NAMALWA (cell line): ENCODE data around the gene TCFL5.

Experiments used
- DNase-seq: peaks from one replicate; pipeline ENCODE4 v3.0.0-alpha.2; 2015; ENCODE audit warnings: low spot score

TCFL5 gene

DNA sequence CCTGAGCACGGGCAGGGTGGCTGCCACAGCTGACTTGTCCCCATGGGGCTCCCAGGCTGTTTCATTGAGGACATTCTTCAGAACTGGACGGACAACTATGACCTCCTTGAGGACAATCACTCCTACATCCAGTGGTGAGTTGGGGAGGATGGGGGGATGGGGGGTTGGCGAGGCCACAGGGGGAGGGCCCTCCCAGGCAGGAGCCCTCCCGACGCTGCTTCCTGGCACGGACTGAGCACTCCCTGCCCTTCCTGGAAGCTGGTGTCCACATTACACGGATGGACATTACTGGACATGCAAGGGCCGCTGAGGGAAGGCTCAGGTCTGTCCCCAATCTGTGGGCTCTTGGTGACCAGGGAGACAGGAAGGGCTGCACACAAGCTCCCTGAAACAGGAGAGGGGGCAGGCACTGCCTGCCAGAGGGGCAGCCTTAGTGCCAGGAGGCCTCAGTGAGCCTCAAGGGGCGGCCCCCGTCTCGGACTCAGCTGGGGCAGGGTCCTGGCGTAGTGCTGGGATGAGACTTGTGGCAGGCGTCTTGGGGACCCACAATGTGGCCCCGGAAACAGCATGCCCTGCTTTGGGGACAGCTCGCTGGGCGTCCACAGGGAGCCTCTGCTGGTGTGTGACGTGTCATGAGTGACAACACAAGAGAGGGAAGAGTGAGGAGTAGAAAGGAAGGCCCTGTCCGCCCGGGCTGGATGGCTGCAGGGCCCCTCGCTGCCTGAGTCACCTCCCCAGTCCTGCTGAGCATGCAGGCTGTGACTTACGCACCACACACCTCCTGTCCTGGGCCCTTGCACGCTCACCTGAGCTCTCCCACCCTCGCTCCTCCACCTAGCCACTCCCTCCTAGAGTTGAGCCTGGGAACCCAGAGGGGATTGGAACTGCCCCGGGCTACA, 51.8 kb downstream of the TCFL5 start:
- no peak for DNase-seq

DNA sequence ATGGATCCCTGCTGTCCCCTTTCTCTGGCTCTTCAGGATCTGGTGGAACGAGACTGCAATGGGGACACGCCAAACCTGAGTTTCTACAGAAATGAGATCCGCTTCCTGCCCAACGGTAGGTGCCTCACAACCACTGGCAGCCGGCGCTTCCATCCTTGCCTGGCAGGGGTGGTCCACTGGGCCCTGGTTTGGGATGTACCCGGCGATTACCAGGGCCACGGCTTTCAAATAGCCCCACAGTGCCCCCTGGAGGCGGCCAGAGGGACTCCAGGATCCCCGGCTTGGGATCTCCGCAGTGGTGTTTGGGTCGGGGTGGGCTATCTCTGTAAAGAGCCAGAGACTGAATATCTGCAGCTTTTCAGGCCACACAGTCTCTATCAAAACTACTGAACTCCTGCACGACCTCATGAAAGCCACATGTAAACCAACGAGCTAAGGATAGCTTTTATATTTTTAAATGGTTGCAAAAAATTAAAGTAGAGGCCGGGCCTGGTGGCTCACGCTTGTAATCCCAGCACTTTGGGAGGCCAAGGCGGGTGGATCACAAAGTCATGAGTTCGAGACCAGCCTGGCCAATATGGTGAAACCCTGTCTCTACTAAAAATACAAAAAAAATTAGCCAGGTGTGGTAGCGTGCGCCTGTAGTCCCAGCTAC, 53.3 kb downstream of the TCFL5 start:
- peak; percentile 78 for DNase-seq

DNA sequence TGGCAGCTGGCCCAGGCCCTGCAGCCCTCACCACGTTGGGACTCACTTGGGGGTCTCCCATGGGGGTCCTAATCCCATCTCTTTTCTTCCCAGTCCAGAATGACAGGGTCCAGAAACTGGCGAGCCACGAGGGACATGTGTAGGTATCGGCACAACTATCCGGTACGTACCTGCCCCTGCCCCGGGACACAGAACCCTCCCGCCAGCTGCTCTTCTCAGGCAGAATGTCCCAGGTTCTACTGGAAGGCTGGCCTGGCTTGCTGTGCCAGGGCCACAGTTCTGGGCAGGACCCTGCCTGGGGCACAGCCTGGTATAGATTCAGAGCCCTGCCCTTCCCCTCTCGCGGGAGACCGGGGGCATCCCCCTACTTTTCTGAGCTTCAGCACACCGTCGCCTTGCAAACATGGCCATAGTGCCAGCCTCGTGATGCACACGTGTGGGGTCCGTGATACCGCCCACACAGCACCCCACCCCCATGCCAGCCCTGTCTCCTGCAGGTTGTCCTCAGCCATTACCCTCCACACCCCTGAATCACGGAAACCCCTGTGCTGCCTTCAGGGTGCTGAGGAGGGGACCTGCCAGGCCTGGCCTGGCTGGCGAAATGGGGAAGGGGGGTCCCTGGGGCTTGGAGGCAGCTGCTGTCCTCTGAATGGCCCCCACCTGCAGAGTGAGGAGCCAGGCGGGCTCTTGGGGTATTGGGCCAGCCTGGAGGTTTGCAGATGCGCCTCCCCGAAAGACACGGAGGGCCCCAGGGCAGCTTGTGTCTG, 54.0 kb downstream of the TCFL5 start:
- DNase-seq = no peak

DNA sequence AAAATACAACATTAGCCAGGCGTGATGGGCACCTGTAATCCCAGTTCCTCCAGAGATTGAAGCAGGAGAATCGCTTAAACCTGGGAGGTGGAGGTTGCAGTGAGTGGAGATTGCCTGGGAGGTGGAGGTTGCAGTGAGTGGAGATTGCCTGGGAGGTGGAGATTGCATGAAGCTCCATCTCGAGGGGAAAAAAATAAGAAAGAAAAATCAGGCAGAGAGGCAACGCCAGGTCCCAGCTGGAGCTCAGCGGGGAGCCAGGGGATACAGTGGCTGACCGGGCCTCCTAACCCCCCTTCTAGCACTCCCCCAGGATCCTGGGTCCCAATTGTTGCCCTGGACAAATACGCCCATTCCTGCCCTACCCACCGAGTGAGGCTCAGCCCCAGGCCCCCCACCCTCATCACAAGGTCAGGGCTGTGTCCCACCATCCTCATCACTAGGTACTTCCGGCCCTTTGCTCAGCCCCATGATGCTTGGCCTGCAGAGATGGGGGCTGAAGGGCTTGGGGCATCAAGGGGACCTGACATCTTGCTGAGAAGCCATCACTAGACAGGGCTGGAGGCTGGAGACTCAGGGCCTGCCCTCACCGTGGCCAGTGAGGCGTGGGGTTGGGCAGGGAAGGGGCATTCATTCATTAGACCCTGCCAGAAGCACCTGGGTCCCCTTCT, 55.1 kb downstream of the TCFL5 start:
- no peak for DNase-seq

DNA sequence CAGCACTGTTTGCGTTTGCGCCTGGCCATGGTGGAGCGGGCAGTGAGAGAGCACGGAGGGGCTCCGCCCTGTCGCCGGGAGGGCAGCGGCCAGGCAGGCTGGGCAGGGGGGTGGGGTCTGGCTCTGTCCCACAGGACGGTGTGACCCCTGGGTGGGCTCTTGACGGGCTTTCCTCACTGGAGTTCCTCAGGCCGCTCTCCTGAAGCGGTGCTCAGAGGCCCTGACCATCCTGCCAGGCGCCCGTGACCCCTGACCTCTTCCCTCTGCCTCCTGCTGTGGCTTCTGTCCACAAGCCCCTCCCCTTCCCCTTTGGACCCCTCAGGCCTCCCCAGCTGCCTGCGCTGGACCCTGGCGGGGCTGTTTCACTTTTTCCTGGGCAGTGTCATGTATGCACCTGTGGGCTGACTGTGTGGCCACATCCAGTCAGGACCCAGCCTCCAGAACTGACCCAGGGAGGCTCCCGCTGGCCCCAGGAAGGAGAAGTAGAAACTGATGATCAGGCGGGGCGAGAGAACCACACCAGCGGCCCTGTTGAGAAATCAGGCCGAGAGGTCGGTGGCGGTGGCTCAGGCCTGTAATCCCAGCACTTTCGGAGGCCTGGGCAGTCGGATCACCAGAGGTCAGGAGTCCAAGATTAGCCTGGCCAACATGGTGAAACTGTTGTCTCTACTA, 55.8 kb downstream of the TCFL5 start:
- no peak for DNase-seq

DNA sequence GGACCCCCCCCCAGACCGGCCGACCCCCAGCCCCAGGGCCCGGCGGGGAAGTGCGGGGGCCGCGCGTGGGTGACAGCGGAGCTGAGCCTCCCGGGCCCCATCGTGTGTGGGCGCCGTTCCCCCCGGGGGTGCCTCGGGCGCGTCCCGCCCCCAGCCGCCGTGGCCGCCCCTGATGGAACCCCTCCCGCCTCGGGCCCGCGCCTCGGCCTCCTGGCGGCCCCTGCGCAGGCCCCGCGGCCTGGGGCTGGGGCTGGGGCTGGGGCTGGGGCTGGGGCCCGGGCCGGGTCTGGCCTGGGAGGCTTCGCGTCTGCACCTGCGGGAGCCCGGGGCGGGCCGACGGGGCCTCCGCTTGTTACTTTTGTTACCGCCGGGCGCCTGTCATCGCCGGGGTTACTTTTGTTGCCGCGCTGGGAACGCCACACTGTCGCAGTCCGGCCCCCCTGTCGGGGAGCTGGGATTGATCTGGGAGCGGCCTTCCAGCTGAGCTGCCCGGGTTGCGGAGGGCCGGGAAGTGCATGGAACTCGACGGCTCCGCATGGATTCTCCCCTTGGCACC, 56.4 kb downstream of the TCFL5 start:
- DNase-seq = peak; percentile 60

DNA sequence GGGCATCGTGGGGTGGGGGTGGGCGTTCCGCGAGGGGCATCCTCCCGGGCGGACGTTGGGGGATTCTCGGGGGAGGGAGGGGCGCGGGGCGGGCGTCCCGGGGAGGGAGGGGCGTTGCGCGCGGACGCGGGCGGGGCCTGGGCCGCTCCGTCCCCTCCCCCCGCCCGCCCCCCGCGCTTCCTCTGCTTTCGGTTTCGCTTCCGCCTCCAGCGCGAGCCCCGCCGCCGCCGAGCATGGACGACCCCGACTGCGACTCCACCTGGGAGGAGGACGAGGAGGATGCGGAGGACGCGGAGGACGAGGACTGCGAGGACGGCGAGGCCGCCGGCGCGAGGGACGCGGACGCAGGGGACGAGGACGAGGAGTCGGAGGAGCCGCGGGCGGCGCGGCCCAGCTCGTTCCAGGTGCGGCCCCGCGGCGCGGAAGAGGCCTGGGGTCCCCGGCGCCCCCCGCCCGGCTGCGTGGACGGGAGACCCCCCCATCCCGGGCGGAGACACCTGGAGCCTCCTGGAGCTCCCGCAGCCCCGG, 56.9 kb downstream of the TCFL5 start, which contains the start of gene OGFR:
Gene OGFR, plus strand, starts transcription at position 209 of the 528 bp plus-strand sequence. Its CDS starts 25 bp downstream, at position 234.
- peak; percentile 81 for DNase-seq

DNA sequence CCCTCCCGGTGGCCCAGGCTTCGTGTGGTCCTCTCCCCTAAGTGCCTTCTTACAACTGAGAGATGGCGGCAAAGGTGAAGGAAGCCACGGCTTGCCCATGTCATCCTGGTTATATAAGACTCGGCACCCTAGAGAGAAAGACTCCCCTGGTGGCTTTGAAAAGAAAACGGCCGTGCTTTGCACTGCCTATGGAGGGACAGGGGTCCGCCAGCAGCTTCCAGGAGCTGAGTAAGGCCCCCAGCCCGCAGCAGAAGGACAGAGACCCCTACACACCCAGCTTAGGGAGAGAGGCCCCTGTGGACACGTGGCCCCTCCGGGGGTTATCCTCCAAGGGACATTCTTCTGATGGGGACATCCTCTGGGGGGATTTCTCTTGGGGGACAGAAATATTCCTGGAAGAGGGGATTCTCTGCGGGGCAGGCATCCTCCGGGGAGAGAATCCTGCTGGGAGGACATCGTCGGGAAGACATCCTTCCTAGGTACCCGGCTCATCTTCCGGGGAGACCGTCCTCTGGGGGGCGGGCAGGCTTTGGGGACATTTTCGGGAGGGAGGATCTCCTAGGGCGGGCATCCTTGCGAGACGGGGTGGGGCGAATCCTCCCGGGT, 57.5 kb downstream of the TCFL5 start:
- DNase-seq = peak; percentile 60

DNA sequence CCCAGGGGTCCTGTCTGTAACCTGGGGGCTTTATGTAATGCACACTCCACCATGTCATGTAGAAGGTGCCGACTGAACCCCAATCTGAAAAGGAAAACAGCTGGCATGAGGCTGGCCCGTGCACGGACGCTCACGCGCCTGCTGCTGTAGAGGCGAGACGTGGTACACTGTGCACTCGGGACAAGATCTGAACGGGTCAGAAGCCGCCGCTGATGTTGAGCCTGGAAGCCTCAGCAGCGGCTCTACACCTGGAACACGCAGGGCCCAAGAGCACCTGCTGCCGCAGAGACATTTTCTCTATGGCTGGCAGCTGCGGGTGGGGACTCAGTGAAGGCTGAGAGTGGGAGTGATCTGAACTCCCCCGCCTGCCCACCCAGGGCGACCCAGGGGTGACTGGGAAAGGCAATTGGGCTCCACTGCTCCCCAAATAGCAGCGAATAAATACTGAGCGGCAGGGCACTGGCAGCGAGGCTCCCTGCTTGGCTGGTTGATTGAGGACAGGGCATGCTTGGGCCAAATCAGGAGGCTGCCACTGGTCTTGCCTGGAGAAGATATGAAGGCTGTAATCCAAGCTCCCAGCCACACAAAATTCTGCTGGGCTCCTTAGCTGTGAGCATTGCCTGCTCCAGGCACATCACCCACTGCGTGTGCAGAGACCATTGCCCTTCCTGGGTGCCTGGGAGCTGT, 59.5 kb downstream of the TCFL5 start:
- DNase-seq = no peak

DNA sequence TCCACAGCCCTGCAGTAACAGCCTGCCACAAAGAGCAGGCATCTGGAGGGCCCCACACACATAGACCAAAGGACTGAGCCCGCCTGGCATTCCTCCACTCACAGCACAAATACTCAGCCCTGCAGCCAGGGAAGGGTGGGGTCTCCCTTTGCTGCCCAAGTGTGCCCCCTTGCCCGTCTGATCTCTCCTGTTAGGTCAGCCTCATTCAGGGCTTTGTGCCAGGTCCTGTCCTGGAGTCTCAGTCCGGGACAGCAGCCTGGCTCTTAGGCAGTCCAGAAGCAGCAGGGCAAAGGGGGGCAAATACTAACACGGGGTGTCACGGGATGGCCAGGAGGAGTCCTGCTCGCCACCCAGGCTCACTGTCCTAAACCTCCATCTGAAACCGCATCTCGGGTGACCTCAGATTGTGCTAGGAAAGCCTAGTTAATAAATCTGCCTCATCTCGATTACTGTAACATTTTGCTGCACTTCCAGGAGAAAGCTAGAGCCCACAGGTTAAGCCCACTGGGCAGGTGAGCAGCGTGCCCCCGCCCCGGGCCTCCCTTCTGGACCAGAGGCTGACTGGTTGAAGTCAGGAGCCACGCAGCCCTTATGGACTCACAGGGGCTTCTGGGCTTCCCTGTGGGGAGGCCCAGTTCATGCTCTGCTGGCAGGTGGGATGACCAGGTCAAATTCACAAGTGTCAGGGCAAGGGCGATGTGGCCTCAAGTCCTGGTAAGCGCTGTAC, 60.2 kb downstream of the TCFL5 start:
- no peak for DNase-seq

DNA sequence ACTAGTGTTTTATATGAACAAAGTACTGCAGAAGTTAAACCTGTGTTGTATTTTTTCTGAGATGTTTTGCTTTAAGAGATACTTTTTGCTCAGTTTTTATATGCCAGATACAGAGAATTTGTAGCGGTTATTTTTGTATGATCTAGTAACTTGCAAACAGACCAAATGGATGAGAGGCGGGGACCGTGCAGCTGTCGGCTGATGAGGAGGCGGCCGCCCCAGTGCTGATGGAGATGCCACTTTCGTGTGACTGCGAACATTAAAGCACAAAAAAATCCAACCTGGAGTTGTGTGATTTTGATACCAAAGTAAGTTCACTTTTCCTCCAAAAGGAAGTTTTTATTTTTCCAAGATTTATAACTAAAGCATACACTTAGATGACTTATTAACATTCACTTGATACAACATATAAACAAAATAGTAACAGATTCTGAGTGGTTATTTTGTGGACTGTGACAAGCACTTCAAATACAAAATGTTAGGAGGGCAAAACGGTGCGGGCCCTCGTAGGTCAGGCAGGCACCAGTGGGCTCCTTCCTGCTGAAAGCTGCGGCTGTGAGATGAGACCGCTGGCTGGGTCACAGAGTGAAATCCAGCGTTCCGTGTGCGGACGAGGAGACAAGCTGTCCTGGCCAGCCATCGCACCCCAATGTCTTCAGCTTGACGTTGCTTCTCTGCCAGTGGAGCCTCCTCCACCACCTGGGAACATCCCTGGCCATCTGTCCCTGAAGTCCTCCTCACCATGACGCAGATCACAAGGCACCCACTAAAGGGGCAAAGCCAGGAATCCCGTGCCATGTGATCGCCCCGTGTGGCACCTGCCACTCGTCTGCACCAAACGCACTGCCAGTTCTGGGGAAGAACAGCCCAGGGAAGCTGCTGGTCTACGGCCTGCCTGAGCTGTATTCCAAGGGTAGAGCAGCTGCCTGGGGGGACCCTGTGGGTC, 61.0 kb downstream of the TCFL5 start:
- DNase-seq = no peak

DNA sequence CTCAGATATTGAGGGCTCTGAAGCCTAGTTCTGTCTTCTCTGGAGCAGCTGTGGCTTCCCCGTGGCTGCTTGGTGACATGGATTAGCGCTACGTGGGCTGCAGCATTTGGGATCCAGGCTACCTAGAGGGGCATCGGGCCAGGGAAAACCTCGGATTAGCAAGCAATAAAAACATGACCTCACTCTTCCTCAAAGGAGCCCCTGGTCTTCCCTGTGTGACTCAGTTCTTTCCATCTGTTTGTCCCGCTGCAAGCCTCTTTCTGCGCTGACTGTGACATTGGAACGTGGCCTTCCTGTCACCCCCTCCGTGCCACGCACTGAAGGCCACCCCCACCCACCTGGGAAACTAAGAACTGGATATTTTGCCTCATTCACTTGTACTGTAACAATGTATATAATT, 61.7 kb downstream of the TCFL5 start:
- DNase-seq = no peak

DNA sequence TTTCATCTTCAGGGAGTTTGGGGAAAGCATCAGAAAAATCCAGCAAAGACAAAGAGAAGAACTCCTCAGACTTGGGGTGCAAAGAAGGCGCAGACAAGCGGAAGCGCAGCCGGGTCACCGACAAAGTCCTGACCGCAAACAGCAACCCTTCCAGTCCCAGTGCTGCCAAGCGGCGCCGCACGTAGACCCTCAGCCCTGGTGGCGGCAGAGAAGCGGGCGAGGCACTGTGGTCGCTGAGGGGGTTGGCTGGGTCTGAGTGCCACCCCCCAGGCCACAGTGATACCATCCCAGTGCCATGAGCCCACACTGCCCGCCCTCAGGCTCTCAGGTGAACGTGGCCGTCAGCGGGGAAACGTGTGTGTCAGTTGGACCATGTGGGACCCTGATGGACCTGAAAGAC, 62.2 kb downstream of the TCFL5 start:
- DNase-seq = no peak

DNA sequence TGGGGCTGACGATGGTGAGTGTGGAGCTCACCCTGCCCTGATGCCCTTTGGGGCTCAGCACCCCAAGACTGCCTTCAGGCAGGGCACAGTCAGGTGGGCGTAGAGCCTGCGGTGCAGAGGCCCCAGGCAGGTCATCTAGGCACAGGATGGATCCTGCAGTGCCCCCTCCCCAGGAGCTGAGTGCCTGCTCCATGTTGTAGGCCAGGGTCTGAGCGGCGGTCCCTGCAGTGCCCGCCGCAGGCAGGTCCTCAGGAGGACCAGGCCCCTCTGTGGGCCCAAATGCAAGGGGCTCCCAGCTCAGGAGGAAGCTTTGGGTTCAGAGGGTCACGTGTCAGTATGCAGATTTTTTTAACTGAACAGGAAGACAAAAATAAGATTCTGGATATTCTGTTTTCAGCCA, 62.6 kb downstream of the TCFL5 start:
- DNase-seq = no peak

DNA sequence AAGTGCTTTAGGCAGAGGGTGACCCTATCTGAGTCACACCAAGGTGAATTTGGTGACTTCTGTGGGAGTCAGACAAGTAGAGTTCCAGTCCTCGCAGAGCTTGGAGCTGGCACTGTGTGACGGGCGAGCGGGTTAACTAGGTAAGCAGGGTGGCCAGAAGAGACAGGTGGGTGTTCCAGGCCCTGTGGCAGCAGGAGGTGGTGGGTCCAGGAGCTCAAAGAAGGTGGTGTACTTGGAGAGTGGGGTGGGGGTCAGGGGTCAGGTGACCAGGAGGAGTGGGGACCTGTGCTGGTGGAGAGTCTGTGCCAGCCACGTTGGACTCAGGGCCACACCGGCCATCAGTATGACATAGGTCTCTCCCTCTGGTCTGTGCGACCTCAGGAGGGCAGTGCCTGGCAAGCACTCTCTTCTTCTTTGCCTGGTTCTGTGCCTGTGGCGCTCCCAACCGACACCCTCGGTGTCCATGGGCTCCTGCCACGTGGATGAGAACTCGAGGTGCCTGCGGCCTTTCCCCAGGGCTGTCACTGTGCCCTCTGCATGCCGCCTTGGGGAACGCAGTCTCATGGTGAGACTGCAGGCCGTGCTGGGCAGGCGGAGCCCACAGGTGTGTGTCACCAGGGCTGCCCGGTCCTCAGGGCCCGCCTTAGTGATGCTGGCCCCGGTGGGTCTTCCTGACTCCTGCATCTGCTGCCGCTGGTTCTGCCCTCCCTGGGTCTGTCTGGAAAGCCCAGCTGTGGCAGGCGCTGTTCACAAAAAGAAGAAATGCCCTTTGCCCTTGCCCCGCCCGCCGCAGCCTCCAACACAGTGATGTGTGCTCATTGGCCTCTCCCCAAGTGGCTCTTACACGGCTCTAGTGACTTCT, 63.7 kb downstream of the TCFL5 start:
- no peak for DNase-seq

DNA sequence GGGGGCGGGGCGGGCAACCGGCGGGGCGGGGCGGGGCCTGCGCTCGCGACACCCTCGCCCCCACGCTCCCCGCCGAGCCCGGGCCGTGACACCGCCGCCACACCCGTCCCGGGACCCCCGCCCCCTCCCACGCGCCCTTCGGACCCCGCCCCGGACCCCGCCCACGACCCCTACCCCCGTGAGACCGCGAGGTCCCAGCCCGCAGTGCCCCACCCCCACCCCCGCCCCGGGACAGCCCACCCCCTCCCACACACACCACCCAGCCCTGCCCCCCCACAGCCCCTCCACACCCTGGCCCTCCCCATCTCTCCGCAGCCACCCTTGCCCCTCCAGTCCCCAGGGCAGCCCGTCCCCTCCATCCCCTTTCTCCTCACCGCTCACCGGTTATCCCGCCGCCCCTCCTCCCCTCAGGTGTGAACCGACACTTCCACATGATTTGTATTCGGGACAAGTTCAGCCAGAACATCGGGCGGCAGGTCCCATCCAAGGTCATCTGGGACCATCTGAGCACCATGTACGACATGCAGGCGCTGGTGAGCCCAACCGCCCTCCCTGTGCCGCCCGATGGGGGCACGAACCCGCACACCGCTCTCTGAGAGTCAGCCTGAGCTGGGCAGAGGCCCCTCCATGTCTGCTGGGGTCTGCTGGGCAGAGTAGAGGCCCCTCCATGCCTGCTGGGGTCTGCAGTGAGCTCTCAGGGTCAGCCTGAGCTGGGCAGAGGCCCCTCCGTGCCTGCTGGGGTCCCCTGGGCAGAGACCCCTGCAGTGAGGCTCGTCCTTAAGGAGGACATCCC, 64.7 kb downstream of the TCFL5 start:
- DNase-seq = no peak
